Measurements from ENCODE around the gene OGFRL1.

DNA sequence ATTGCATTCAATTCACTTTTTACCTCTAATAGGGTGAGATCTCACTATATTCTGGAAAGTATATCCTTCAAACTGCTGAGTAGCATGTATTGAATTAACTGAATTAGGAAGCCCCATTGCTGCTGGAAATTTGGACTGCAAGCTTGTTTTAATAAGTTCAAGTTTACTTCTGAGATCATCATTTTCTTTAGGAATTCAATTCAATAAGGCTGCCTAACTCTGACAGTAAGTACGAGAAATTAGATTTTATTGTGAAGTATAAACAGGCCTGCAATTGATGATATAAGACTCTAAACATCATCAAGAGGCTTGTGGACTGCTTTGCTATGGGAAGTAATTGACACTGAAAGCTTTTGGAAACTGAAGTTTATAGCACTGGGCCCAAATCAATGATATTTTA is 44.4 kb downstream of the OGFRL1 start:
- TF ChIP-seq, protein P1, sequence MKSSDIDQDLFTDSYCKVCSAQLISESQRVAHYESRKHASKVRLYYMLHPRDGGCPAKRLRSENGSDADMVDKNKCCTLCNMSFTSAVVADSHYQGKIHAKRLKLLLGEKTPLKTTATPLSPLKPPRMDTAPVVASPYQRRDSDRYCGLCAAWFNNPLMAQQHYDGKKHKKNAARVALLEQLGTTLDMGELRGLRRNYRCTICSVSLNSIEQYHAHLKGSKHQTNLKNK (CRISPR knock-in tag; IDR thresholded peaks at IDR 0.05) = no peak
- no peak for TF ChIP-seq JUN (CRISPR knock-in tag; IDR thresholded peaks at IDR 0.05)
- TF ChIP-seq SP1 (CRISPR knock-in tag; conservative IDR thresholded peaks at IDR 0.05) = no peak

Data from WTC11 (cell line).